ENCODE data around the gene NR1D1.

DNA sequence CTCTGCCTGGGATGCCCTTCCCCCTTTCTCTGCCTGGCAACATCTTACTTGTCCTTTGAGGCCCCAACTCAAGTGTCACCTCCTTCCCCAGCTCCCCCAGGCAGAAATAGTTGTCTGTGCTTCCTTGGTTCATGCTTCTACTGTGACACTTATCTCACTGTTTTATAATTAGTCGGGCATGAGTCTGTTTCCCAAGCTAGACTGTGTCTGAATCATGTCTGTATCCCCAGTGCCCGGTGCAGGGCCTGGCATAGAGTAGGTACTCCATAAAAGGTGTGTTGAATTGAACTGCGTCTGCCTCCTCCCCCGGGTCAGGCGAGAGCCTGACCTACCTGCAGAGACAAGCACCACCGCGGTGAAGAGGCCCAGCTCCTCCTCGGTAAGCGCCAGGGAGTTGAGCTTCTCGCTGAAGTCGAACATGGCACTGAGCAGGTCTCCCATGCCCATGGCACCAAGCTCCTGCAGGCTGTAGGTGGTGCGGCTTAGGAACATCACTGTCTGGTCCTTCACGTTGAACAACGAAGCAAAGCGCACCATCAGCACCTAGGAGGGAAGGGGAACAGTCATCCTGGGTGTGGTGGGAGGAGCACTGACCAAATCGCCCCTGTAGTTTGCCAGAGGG lies 6.7 kb downstream of the NR1D1 start:
- TF ChIP-seq POLR2AphosphoS5 (IDR thresholded peaks at IDR 0.05; ENCODE audit: low read depth, low read length) (no peak), CTCF (IDR thresholded peaks at IDR 0.05) (no peak), SIN3A (IDR thresholded peaks at IDR 0.05; ENCODE audit: borderline replicate concordance, insufficient read depth, low read depth, low read length) (no peak)
